GM12878 (cell line): Measurements from ENCODE around the gene WDFY3. TPM values are rescaled to one million over a fixed set of nuclear protein-coding genes. Genes with fewer than 3 reads are reported as not detected.

Experiments
- ATAC-seq: fragments of 200-7000 bp; cut with Tn5 transposase; 3 replicates; pipeline ENCODE4 v1.9.1; 2020; ENCODE audit warnings: mild to moderate bottlenecking, moderate library complexity
- BruUV-seq: library from RNA; stranded (reverse); fragments of 400-500 nt; replicated peaks from 2 replicates; lab custom pipeline; 2021; lab: Mats Ljungman, UMichigan
- CTCF ChIA-PET: fragments of 300-600 bp; sonication (Branson Sonifier 250); formaldehyde crosslinking; extraction: SDS; loops from one replicate; lab custom pipeline; 2021; ENCODE audit warnings: inconsistent platforms; lab: Yijun Ruan, JAX
- POLR2A ChIA-PET: fragments of 350-600 bp; formaldehyde crosslinking; extraction: SDS; loops from one replicate; lab custom pipeline; 2021; ENCODE audit warnings: inconsistent platforms; lab: Charles Lee
- RAD21 ChIA-PET: fragments of 300-600 bp; sonication (Branson Sonifier 250); formaldehyde crosslinking; loops from one replicate; lab custom pipeline; 2023; ENCODE audit warnings: antibody characterized with exemption; ENCODE audit not compliant: unreplicated experiment; lab: Charles Lee
- SMC1A ChIA-PET: fragments of 300-600 bp; sonication (Branson Sonifier 250); formaldehyde crosslinking; loops from one replicate; lab custom pipeline; 2023; ENCODE audit not compliant: unreplicated experiment, uncharacterized antibody; lab: Charles Lee
- DNase-seq: peaks from one replicate; pipeline ENCODE4 v3.0.0-alpha.2; 2011; ENCODE audit warnings: low read depth, low spot score
- FAIRE-seq: peaks from 3 replicates; lab custom pipeline; 2011; peaks lifted over from hg19 to GRCh38; lab: Jason Lieb, UNC
- H2AFZ ChIP-seq: 2 replicates; pipeline ENCODE4 v1.6.0; 2011; ENCODE audit warnings: low read depth, low read length, control low read depth; ENCODE audit not compliant: control insufficient read depth
- H3K27ac ChIP-seq: 2 replicates; pipeline ENCODE4 v1.5.1; 2011; ENCODE audit warnings: control low read depth; ENCODE audit not compliant: control insufficient read depth, insufficient read depth
- H3K27me3 ChIP-seq, 2 experiments: replicated peaks in 1 of 2; 2 replicates each; pipeline versions ENCODE4 v1.6.0 to v1.6.1; 2011; ENCODE audit warnings: low read length in 1 of 2; ENCODE audit not compliant: control insufficient read depth in 2 of 2, insufficient read depth in 2 of 2
- H3K36me3 ChIP-seq, 2 experiments: 2 replicates each; pipeline ENCODE4 v1.5.1; 2011; ENCODE audit warnings: low read length in 1 of 2; ENCODE audit not compliant: control insufficient read depth in 2 of 2, insufficient read depth in 2 of 2
- H3K4me1 ChIP-seq: 2 replicates; pipeline ENCODE4 v1.6.1; 2011; ENCODE audit warnings: mild to moderate bottlenecking, low read length, moderate library complexity, mixed read lengths; ENCODE audit not compliant: control insufficient read depth, insufficient read depth
- H3K4me2 ChIP-seq: 2 replicates; pipeline ENCODE4 v1.6.0; 2011; ENCODE audit warnings: control low read depth; ENCODE audit not compliant: control insufficient read depth, insufficient read depth
- H3K4me3 ChIP-seq: fragments of 200-600 bp; sonication (generic); 2 replicates; pipeline ENCODE4 v1.5.1; 2016
- H3K79me2 ChIP-seq: 2 replicates; pipeline ENCODE4 v1.6.0; 2011; ENCODE audit warnings: low read length; ENCODE audit not compliant: control insufficient read depth, insufficient read depth
- H3K9ac ChIP-seq: 2 replicates; pipeline ENCODE4 v1.8.0; 2011; ENCODE audit warnings: low read length, control low read depth, mixed read lengths; ENCODE audit not compliant: control insufficient read depth, insufficient read depth
- H3K9me3 ChIP-seq: replicated peaks from 3 replicates; pipeline ENCODE4 v1.5.1; 2011; ENCODE audit warnings: mild to moderate bottlenecking, low read length; ENCODE audit not compliant: control insufficient read depth, insufficient read depth
- H4K20me1 ChIP-seq: 2 replicates; pipeline ENCODE4 v1.6.0; 2011; ENCODE audit not compliant: control insufficient read depth, insufficient read depth
- CBX3 ChIP-seq: fragments of 200-600 bp; sonication (generic); IDR thresholded peaks from 2 replicates; pipeline ENCODE4 v1.6.1; 2016; ENCODE audit warnings: low read depth, borderline replicate concordance
- EP300 ChIP-seq, 2 experiments: fragments of 150-350 bp in 1 of 2; IDR thresholded peaks; 2 replicates each; pipeline ENCODE4 v1.6.1; 2011 to 2012; ENCODE audit warnings: low read depth in 2 of 2, low read length in 2 of 2, borderline replicate concordance in 1 of 2, improper control_type of control experiment in 1 of 2, inconsistent platforms in 1 of 2; ENCODE audit not compliant: control insufficient read depth in 1 of 2
- IKZF1 ChIP-seq: fragments of 450-650 bp; conservative IDR thresholded peaks from 2 replicates; pipeline ENCODE4 v1.6.1; 2017; ENCODE audit warnings: antibody characterized with exemption, mild to moderate bottlenecking
- IRF5 ChIP-seq: fragments of 450-650 bp; IDR thresholded peaks from 2 replicates; pipeline ENCODE4 v1.6.1; 2017; ENCODE audit warnings: borderline replicate concordance
- MAX ChIP-seq: IDR thresholded peaks from 2 replicates; pipeline ENCODE4 v1.6.1; 2012; ENCODE audit warnings: low read depth, low read length, improper control_type of control experiment
- TCF12 ChIP-seq: IDR thresholded peaks from 2 replicates; pipeline ENCODE4 v1.6.1; 2011; ENCODE audit warnings: low read depth, mild to moderate bottlenecking, low read length
- ZNF217 ChIP-seq: fragments of 450-650 bp; IDR thresholded peaks from 2 replicates; pipeline ENCODE4 v1.6.1; 2017; ENCODE audit warnings: antibody characterized with exemption, mild to moderate bottlenecking
- WGBS: methylation state at CpG from one replicate; pipeline ENCODE4 v1.1.6; 2016; ENCODE audit warnings: low lambda C conversion rate; ENCODE audit not compliant: insufficient replicate concordance, insufficient coverage; ENCODE audit errors: missing lambda C conversion rate; 5-methylcytosine and 5-hydroxymethylcytosine counted together
- in situ Hi-C: fragments of 300-500 bp; cut with MboI; formaldehyde crosslinking; loops from 9 replicates; pipeline ENCODE4 v1.14.3; 2018; ENCODE audit warnings: mixed read lengths
- intact Hi-C: fragments of 100-400 bp; cut with micrococcal nuclease; formaldehyde crosslinking; loops from one replicate; pipeline ENCODE4 v1.14.2; 2022; ENCODE audit not compliant: unreplicated experiment
- polyA plus RNA-seq, 11 experiments: library from polyadenylated mRNA; depleted of rRNA in 4 of 11; unstranded in 6 of 11; stranded (reverse) in 5 of 11; fragments of >200 nt; fragmentation: Nextera tagmentation in 4 of 11; fragmentation: Illumina TruSeq in 1 of 11; extraction: Ambion mirVana in 4 of 11; extraction: Trizol in 1 of 11; gene quantifications; 1 replicate in 1 of 11; 2 replicates in 10 of 11; pipeline versions ENCODE4 v1.2.1 to v1.2.3, GENCODE V29; 2011 to 2016; ENCODE audit warnings: inconsistent platforms in 2 of 11, missing spikeins in 2 of 11, low read depth in 1 of 11
- total RNA-seq, 4 experiments: library from RNA; depleted of rRNA in 3 of 4; stranded (reverse); fragments of >200 nt in 3 of 4; fragmentation: Illumina TruSeq in 1 of 4; extraction: Trizol in 1 of 4; gene quantifications; 2 replicates each; pipeline versions ENCODE4 v1.2.1 to v1.2.3, GENCODE V29; 2013 to 2021
- TF ChIP-seq, protein P1 (sequence below): fragments of 150-350 bp; IDR thresholded peaks from 2 replicates; pipeline ENCODE4 v1.6.1; 2014; ENCODE audit warnings: mild to moderate bottlenecking, low read depth, low read length

Gene WDFY3
- total and polyA plus RNA-seq, 10 of the 15 experiments (the other 5 are each of a cell fraction or from before 2014, with no cell fraction given): 0.01 to 0.23 (median 0.12) TPM; not detected in 2

DNA sequence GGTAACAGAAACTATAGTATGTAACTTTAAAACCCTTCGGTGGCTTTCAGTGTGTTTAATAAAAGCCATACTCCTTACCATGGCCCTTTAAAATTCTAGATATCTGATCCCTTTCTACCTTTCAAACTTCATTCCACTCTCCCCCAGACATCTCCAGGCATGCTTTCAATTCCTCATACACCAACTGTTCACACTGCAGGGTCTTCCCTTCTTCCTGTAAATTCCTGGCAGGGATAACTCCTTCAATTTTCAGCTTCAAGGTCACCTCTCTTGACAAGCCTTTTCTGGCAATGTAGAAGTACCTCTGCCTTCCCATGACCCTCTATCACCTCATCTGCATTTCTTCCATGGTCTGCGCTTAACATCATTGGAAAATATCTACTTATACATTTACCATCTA lies 60.8 kb downstream of the WDFY3 start:
- intact Hi-C loops: no loop called here
- DNase-seq (no peak), ATAC-seq (no peak), FAIRE-seq (no peak)
- ChIA-PET CTCF (no interaction called here), POLR2A (no interaction called here), RAD21 (no interaction called here), SMC1A (no interaction called here)
- H3K79me2 ChIP-seq: no peaks in the 10 kb centered on the region
- no TSS peak for BruUV-seq
- no peak overlapping the region for H3K4me2 ChIP-seq
- H3K4me1 ChIP-seq: no peaks in the 10 kb centered on the region
- H4K20me1 ChIP-seq: no peaks in the 10 kb centered on the region
- no peak overlapping the region for H3K27ac ChIP-seq
- H2AFZ ChIP-seq: no peak overlapping the region
- no peak for TF ChIP-seq CBX3
- TF ChIP-seq MAX: no peak
- TF ChIP-seq TCF12: no peak
- no peak for TF ChIP-seq IRF5
- no peak for TF ChIP-seq IKZF1
- no peak for TF ChIP-seq ZNF217
- TF ChIP-seq EP300 (IDR thresholded peaks at IDR 0.05; ENCODE audit: borderline replicate concordance in 1 of 2, control insufficient read depth in 1 of 2, low read depth in 2 of 2, low read length in 2 of 2): no peak
- TF ChIP-seq, protein P1, sequence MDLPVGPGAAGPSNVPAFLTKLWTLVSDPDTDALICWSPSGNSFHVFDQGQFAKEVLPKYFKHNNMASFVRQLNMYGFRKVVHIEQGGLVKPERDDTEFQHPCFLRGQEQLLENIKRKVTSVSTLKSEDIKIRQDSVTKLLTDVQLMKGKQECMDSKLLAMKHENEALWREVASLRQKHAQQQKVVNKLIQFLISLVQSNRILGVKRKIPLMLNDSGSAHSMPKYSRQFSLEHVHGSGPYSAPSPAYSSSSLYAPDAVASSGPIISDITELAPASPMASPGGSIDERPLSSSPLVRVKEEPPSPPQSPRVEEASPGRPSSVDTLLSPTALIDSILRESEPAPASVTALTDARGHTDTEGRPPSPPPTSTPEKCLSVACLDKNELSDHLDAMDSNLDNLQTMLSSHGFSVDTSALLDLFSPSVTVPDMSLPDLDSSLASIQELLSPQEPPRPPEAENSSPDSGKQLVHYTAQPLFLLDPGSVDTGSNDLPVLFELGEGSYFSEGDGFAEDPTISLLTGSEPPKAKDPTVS: no peak
- H3K9me3 ChIP-seq: no peaks in the 10 kb centered on the region
- in situ Hi-C loops: no loop called here
- 3% methylated on average over 2 of the region's 2 CpGs for WGBS
- H3K4me3 ChIP-seq: no peak overlapping the region
- H3K27me3 ChIP-seq: no peaks in the 10 kb centered on the region
- no peak overlapping the region for H3K9ac ChIP-seq
- no peaks in the 10 kb centered on the region for H3K36me3 ChIP-seq
